OCI-LY7 (cell line): ENCODE results near the gene ZNF281. TPM values are rescaled to one million over a fixed set of nuclear protein-coding genes. Genes with fewer than 3 reads are reported as not detected.

Experiments used
- BruUV-seq: library from RNA; stranded (reverse); fragments of 400-500 nt; replicated peaks from 2 replicates; lab custom pipeline; 2021; lab: Mats Ljungman, UMichigan
- CTCF ChIA-PET: fragments of 300-600 bp; sonication (Branson Sonifier 250); formaldehyde crosslinking; loops from one replicate; lab custom pipeline; 2022; ENCODE audit warnings: antibody characterized with exemption; ENCODE audit not compliant: unreplicated experiment; lab: Charles Lee
- POLR2A ChIA-PET: fragments of 300-600 bp; sonication (Branson Sonifier 250); formaldehyde crosslinking; loops from one replicate; lab custom pipeline; 2022; ENCODE audit warnings: antibody characterized with exemption; lab: Charles Lee
- DNase-seq: peaks from one replicate; pipeline ENCODE4 v3.0.0-alpha.2; 2015; ENCODE audit warnings: low spot score
- H2AFZ ChIP-seq: fragments of 200-600 bp; sonication (generic), shearing (Covaris generic); 2 replicates; pipeline ENCODE4 v1.6.1; 2014; ENCODE audit warnings: mild to moderate bottlenecking, antibody characterized with exemption, low read length, moderate library complexity
- H3K27ac ChIP-seq: fragments of 200-600 bp; sonication (generic); 2 replicates; pipeline ENCODE4 v1.5.1; 2014; ENCODE audit warnings: mixed run types, low read depth, mild to moderate bottlenecking, moderate library complexity, low read length, inconsistent platforms; ENCODE audit not compliant: poor library complexity, severe bottlenecking
- H3K36me3 ChIP-seq: fragments of 200-600 bp; sonication (generic); 2 replicates; pipeline ENCODE4 v1.6.1; 2014; ENCODE audit warnings: mild to moderate bottlenecking, antibody characterized with exemption, low read length, moderate library complexity, mixed read lengths; ENCODE audit not compliant: insufficient read depth
- H3K4me1 ChIP-seq: fragments of 200-600 bp; sonication (generic); 2 replicates; pipeline ENCODE4 v1.5.1; 2014; ENCODE audit warnings: mild to moderate bottlenecking, low read length; ENCODE audit not compliant: insufficient read depth, poor library complexity, severe bottlenecking
- H3K4me2 ChIP-seq: fragments of 200-600 bp; sonication (generic); 2 replicates; pipeline ENCODE4 v1.6.1; 2014; ENCODE audit warnings: mild to moderate bottlenecking, low read length
- H3K4me3 ChIP-seq: fragments of 200-600 bp; sonication (generic); 2 replicates; pipeline ENCODE4 v1.5.1; 2014; ENCODE audit warnings: mild to moderate bottlenecking, low read depth, low read length; ENCODE audit not compliant: poor library complexity, severe bottlenecking
- H3K79me2 ChIP-seq: fragments of 200-600 bp; sonication (generic); 2 replicates; pipeline ENCODE4 v1.6.1; 2016; ENCODE audit warnings: low read depth, mild to moderate bottlenecking, low read length, moderate library complexity, mixed read lengths; ENCODE audit not compliant: insufficient read depth
- H3K9me2 ChIP-seq: fragments of 200-600 bp; sonication (generic); 2 replicates; pipeline ENCODE4 v1.6.1; 2016; ENCODE audit warnings: mild to moderate bottlenecking, low read length, mixed read lengths; ENCODE audit not compliant: insufficient read depth
- H3K9me3 ChIP-seq: fragments of 200-600 bp; sonication (generic); 2 replicates; pipeline ENCODE4 v1.6.1; 2014; ENCODE audit warnings: mild to moderate bottlenecking, mixed run types, low read length, mixed read lengths
- H4K20me1 ChIP-seq: fragments of 200-600 bp; sonication (generic); 2 replicates; pipeline ENCODE4 v1.6.1; 2014; ENCODE audit warnings: mild to moderate bottlenecking, antibody characterized with exemption, low read length, moderate library complexity, mixed read lengths; ENCODE audit not compliant: insufficient read depth
- CTCF ChIP-seq: fragments of 200-600 bp; sonication (generic); conservative IDR thresholded peaks from 2 replicates; pipeline ENCODE4 v1.5.1; 2014; ENCODE audit warnings: mild to moderate bottlenecking, antibody characterized with exemption, low read length, moderate library complexity, mixed read lengths
- EZH2phosphoT487 ChIP-seq: fragments of 200-600 bp; sonication (generic); IDR thresholded peaks from 2 replicates; pipeline ENCODE4 v1.6.1; 2018; ENCODE audit warnings: low read depth, borderline replicate concordance, mild to moderate bottlenecking, mixed run types, antibody characterized with exemption, low read length, moderate library complexity, mixed read lengths
- intact Hi-C: fragments of 100-400 bp; cut with micrococcal nuclease; formaldehyde crosslinking; loops from one replicate; pipeline ENCODE4 v1.10.0; 2022; ENCODE audit not compliant: unreplicated experiment
- total RNA-seq, 2 experiments: library from RNA; depleted of rRNA in 1 of 2; stranded (reverse); fragments of >200 nt in 1 of 2; shearing (Covaris generic) in 1 of 2; gene quantifications; 2 replicates each; pipeline ENCODE4 v1.2.3, GENCODE V29; 2014 to 2022

Gene ZNF281
- total RNA-seq, 2 experiments from 2014 or later = 23.6 to 24.2 TPM

GRCh38 chr1:200410566-200410878 is 686 bp upstream of the ZNF281 start:
- TF ChIP-seq EZH2phosphoT487 = no peak
- no peak for TF ChIP-seq CTCF
- H3K79me2 ChIP-seq = peaks cover 43% of the 10 kb centered on the region
- no peaks in the 10 kb centered on the region for H3K9me2 ChIP-seq
- DNase-seq = peak; percentile 71
- ChIA-PET CTCF (no interaction called here), POLR2A (interaction anchor here (0.5 to 2.7 kb wide), 5 partner anchors 29 to 256 kb away, joined by 3 to 11 read pairs (median 4); no protein-coding TSS in a partner anchor)
- peak overlapping the region; percentile 79 for H3K27ac ChIP-seq
- H2AFZ ChIP-seq = peak overlapping the region; percentile 96
- no TSS peak for BruUV-seq
- peaks cover 32% of the 10 kb centered on the region for H4K20me1 ChIP-seq
- intact Hi-C loops = loop anchor here (1.0 to 2.0 kb wide), 2 partner anchors 32 to 124 kb away; no protein-coding TSS in a partner anchor
- peak overlapping the region; percentile 97 for H3K4me3 ChIP-seq
- peak overlapping the region; percentile 98 for H3K4me2 ChIP-seq
- no peaks in the 10 kb centered on the region for H3K9me3 ChIP-seq
- peaks cover 35% of the 10 kb centered on the region for H3K36me3 ChIP-seq
- peaks cover 44% of the 10 kb centered on the region for H3K4me1 ChIP-seq

GRCh38 chr1:200409203-200409760 is 554 bp downstream of the ZNF281 start:
- Histone ChIP-seq H3K36me3 (peaks cover 48% of the 10 kb centered on the region), H2AFZ (peak overlapping the region; percentile 96)
- CTCF ChIA-PET = no interaction called here

More at GRCh38 chr1:200409203-200409760, 554 bp downstream of the ZNF281 start:
- intact Hi-C loops = loop anchor here (5.0 to 10.0 kb wide), 3 partner anchors 72 to 434 kb away; no protein-coding TSS in a partner anchor
- Histone ChIP-seq H3K9me3 (no peaks in the 10 kb centered on the region), H3K4me1 (peaks cover 54% of the 10 kb centered on the region), H3K4me3 (peak overlapping the region; percentile 97), H3K9me2 (no peaks in the 10 kb centered on the region), H3K79me2 (peaks cover 55% of the 10 kb centered on the region), H4K20me1 (peaks cover 36% of the 10 kb centered on the region), H3K4me2 (peak overlapping the region; percentile 98), H3K27ac (peak overlapping the region; percentile 47)
- peak; percentile 38 for DNase-seq
- no TSS peak for BruUV-seq
- POLR2A ChIA-PET = no interaction called here
- TF ChIP-seq CTCF (peak; percentile 56), EZH2phosphoT487 (no peak)
